Measurements from ENCODE around the gene DNAH5. TPM values are rescaled to one million over a fixed set of nuclear protein-coding genes. Genes with fewer than 3 reads are reported as not detected.
A peak's percentile ranks its signal among the peaks of the same experiment; 100 is the strongest.

DNAH5 gene
- total and polyA plus RNA-seq, 8 donors, result 0.50 to 12.5 (median 1.1) TPM; not detected in 1

DNA sequence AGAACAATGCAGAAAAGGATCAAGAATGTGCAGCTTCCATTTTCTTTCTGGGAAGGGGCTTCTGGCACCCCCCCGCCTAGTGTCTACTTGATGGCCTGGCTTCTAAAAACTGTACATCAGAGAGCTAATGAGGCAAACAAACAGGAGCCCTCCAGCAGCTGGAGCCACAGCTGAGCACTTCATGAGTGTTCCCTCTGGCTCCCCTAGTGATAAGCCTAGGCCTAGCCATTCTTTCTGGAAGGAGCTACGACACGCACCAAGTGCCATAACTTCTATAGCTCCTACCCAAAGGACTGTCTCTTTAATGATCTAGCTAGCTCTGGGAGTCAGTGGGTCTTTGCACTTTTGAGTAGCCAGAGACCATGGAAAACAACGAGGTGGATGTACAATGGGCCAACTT, 66.1 kb downstream of the DNAH5 start:
- H3K9me3 ChIP-seq, result peaks cover 0 to 35% (median 18%) of the 10 kb centered on the region in 4 donors
- no peak for TF ChIP-seq POLR2AphosphoS5 (IDR thresholded peaks at IDR 0.05)
- TF ChIP-seq EP300 (IDR thresholded peaks at IDR 0.05), result no peak
- no peak for TF ChIP-seq POLR2A (IDR thresholded peaks at IDR 0.05)
- TF ChIP-seq CTCF (IDR thresholded peaks at IDR 0.05), result no peak
- DNase-seq, result no peak
- intact Hi-C loops (cut with DNase I; ENCODE audit: low total_unique reads), result no loop called here
- no peaks in the 10 kb centered on the region for H3K36me3 ChIP-seq
- H3K27me3 ChIP-seq, result no peaks in the 10 kb centered on the region
- H3K4me3 ChIP-seq, result no peak overlapping the region
- no peak overlapping the region for H3K27ac ChIP-seq
- no peaks in the 10 kb centered on the region for H3K4me1 ChIP-seq
- WGBS, 5 donors, result 74 to 80% (median 78%) methylated on average over 4 of the region's 4 CpGs

- H3K4me1 ChIP-seq, result no peaks in the 10 kb centered on the region
- H3K4me3 ChIP-seq, result no peak overlapping the region
- no peaks in the 10 kb centered on the region for H3K27me3 ChIP-seq
- intact Hi-C loops (cut with DNase I; ENCODE audit: low total_unique reads), result no loop called here
- WGBS, 5 donors, result 18 to 34% (median 27%) methylated on average over 5 of the region's 5 CpGs
- DNase-seq, result peak in 1 of 2 donors; percentile 61
- no peak for TF ChIP-seq POLR2A (IDR thresholded peaks at IDR 0.05)
- H3K27ac ChIP-seq, result no peak overlapping the region
- no peaks in the 10 kb centered on the region for H3K36me3 ChIP-seq
- no peaks in the 10 kb centered on the region for H3K9me3 ChIP-seq
These were observed 77.7 kb downstream of the DNAH5 start for GRCh38 chr5:13866792-13867191.

DNA sequence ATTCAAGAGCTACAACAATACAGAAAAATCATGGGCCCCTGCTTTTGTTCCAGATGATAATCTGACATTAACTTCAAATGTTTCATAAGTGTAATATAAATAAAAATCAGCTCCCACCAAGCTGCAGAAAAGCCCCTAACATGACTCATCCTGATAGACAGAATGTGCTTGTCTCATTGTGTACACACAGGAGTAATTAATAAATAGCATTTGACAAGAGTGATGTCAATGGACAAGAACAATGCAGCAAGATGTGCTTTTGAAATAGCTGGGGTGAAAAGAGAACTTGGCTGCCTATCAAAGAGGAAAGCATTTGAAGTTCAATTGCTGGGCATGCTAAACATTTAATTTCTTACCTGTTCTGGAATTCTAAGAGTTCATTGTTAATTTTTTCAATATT, 79.2 kb downstream of the DNAH5 start:
- no peak for DNase-seq
- Histone ChIP-seq H3K27ac (no peak overlapping the region), H3K36me3 (no peaks in the 10 kb centered on the region), H3K4me3 (no peak overlapping the region), H3K27me3 (no peaks in the 10 kb centered on the region), H3K4me1 (no peaks in the 10 kb centered on the region), H3K9me3 (no peaks in the 10 kb centered on the region)
- intact Hi-C loops (cut with DNase I; ENCODE audit: low total_unique reads), result no loop called here
- TF ChIP-seq EP300 (IDR thresholded peaks at IDR 0.05), result no peak
- TF ChIP-seq POLR2A (IDR thresholded peaks at IDR 0.05), result no peak
- TF ChIP-seq POLR2AphosphoS5 (IDR thresholded peaks at IDR 0.05), result no peak
- no peak for TF ChIP-seq CTCF (IDR thresholded peaks at IDR 0.05)

DNA sequence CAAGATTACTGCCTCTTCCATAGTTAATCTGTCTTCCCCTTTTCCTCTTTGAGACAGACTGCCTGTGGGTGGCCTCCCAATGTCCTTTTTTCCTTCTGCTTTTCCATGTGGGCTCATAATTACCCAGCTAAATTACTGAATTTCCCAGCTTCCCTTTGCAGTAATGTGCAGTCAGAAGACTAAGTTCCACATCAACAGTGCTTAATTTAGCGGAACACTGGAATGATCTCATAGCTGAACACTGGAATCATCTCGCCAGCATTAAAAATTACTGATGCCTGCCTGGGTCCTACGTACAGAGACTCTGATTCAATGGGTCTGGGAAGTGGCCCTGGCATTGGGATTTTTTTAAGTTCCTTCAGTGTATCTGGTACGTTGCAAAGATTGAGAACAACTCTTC, 84.3 kb downstream of the DNAH5 start:
- WGBS, 5 donors, result 75 to 83% (median 79%) methylated on average over 4 of the region's 4 CpGs
- no peaks in the 10 kb centered on the region for H3K36me3 ChIP-seq
- no peak overlapping the region for H3K4me3 ChIP-seq
- TF ChIP-seq EP300 (IDR thresholded peaks at IDR 0.05), result no peak
- TF ChIP-seq POLR2A (IDR thresholded peaks at IDR 0.05), result no peak
- no peak for TF ChIP-seq POLR2AphosphoS5 (IDR thresholded peaks at IDR 0.05)
- no peak for TF ChIP-seq CTCF (IDR thresholded peaks at IDR 0.05)
- no peak overlapping the region for H3K27ac ChIP-seq
- intact Hi-C loops (cut with DNase I; ENCODE audit: low total_unique reads), result no loop called here
- H3K27me3 ChIP-seq, result no peaks in the 10 kb centered on the region
- no peaks in the 10 kb centered on the region for H3K4me1 ChIP-seq
- DNase-seq, result no peak
- peaks cover 0 to 11% (median 8%) of the 10 kb centered on the region in 4 donors for H3K9me3 ChIP-seq

GRCh38 chr5:13859270-13860065, 85.0 kb downstream of the DNAH5 start:
- Histone ChIP-seq H3K9me3 (peaks cover 0 to 11% (median 8%) of the 10 kb centered on the region in 4 donors), H3K27me3 (no peaks in the 10 kb centered on the region), H3K27ac (no peak overlapping the region), H3K4me1 (no peaks in the 10 kb centered on the region), H3K36me3 (no peaks in the 10 kb centered on the region), H3K4me3 (no peak overlapping the region)
- no peak for DNase-seq
- 63 to 71% (median 69%) methylated on average over 5 of the region's 5 CpGs for WGBS, 5 donors
- intact Hi-C loops (cut with DNase I; ENCODE audit: low total_unique reads), result no loop called here
- no peak for TF ChIP-seq CTCF (IDR thresholded peaks at IDR 0.05)
- TF ChIP-seq EP300 (IDR thresholded peaks at IDR 0.05), result no peak
- no peak for TF ChIP-seq POLR2AphosphoS5 (IDR thresholded peaks at IDR 0.05)
- TF ChIP-seq POLR2A (IDR thresholded peaks at IDR 0.05), result no peak

Data from stomach (tissue), 9 donors.